BE2C (cell line): ENCODE results near the gene NFE2.

Experiments used
- DNase-seq: peaks from one replicate; pipeline ENCODE4 v3.0.0-alpha.2; 2020
- H3K27me3 ChIP-seq: fragments of 250-450 bp; sonication (Bioruptor Pico); 2 replicates; pipeline ENCODE4 v1.5.1; 2020; ENCODE audit warnings: mild to moderate bottlenecking
- H3K36me3 ChIP-seq: fragments of 250-450 bp; sonication (Bioruptor Pico); 2 replicates; pipeline ENCODE4 v1.5.1; 2020; ENCODE audit warnings: mild to moderate bottlenecking
- H3K4me1 ChIP-seq: fragments of 250-450 bp; sonication (Bioruptor Pico); 2 replicates; pipeline ENCODE4 v1.5.1; 2020
- H3K4me3 ChIP-seq: 2 replicates; pipeline ENCODE4 v1.5.1; 2011; ENCODE audit warnings: low read depth, low read length
- H3K9me3 ChIP-seq: fragments of 250-450 bp; sonication (Bioruptor Pico); 2 replicates; pipeline ENCODE4 v1.5.1; 2020
- TF ChIP-seq, protein P1 (sequence below): IDR thresholded peaks from 2 replicates; pipeline ENCODE4 v1.5.1; 2012; ENCODE audit warnings: mild to moderate bottlenecking, low read depth, low read length

NFE2 gene

GRCh38 chr12:54299515-54300224, 1.1 kb downstream of the NFE2 start:
- no peaks in the 10 kb centered on the region for H3K27me3 ChIP-seq
- H3K36me3 ChIP-seq, result no peaks in the 10 kb centered on the region
- TF ChIP-seq, protein P1, sequence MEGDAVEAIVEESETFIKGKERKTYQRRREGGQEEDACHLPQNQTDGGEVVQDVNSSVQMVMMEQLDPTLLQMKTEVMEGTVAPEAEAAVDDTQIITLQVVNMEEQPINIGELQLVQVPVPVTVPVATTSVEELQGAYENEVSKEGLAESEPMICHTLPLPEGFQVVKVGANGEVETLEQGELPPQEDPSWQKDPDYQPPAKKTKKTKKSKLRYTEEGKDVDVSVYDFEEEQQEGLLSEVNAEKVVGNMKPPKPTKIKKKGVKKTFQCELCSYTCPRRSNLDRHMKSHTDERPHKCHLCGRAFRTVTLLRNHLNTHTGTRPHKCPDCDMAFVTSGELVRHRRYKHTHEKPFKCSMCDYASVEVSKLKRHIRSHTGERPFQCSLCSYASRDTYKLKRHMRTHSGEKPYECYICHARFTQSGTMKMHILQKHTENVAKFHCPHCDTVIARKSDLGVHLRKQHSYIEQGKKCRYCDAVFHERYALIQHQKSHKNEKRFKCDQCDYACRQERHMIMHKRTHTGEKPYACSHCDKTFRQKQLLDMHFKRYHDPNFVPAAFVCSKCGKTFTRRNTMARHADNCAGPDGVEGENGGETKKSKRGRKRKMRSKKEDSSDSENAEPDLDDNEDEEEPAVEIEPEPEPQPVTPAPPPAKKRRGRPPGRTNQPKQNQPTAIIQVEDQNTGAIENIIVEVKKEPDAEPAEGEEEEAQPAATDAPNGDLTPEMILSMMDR, result no peak
- H3K4me1 ChIP-seq, result peaks cover 21% of the 10 kb centered on the region
- no peaks in the 10 kb centered on the region for H3K9me3 ChIP-seq
- H3K4me3 ChIP-seq, result no peak overlapping the region
- DNase-seq, result no peak

GRCh38 chr12:54298904-54299303, 1.9 kb downstream of the NFE2 start:
- Histone ChIP-seq H3K36me3 (no peaks in the 10 kb centered on the region), H3K9me3 (no peaks in the 10 kb centered on the region; the same call in 1 of the 2 replicates), H3K4me1 (peaks cover 19% of the 10 kb centered on the region), H3K4me3 (no peak overlapping the region), H3K27me3 (no peaks in the 10 kb centered on the region)
- TF ChIP-seq, protein P1, result no peak
- DNase-seq, result no peak

GRCh38 chr12:54296393-54297099, 4.3 kb downstream of the NFE2 start:
- H3K27me3 ChIP-seq, result no peaks in the 10 kb centered on the region
- peaks cover 18% of the 10 kb centered on the region for H3K4me1 ChIP-seq
- no peak overlapping the region for H3K4me3 ChIP-seq
- DNase-seq, result no peak
- H3K36me3 ChIP-seq, result no peaks in the 10 kb centered on the region; the same call in 1 of the 2 replicates
- TF ChIP-seq, protein P1, result no peak
- H3K9me3 ChIP-seq, result no peaks in the 10 kb centered on the region; the same call in 1 of the 2 replicates

- Histone ChIP-seq H3K27me3 (no peaks in the 10 kb centered on the region), H3K4me3 (no peak overlapping the region), H3K9me3 (no peaks in the 10 kb centered on the region; the same call in 1 of the 2 replicates), H3K4me1 (peaks cover 14% of the 10 kb centered on the region), H3K36me3 (no peaks in the 10 kb centered on the region; the same call in 1 of the 2 replicates)
- no peak for DNase-seq
- TF ChIP-seq, protein P1, result no peak
Observed at GRCh38 chr12:54294953-54295566, 5.8 kb downstream of the NFE2 start.

DNA sequence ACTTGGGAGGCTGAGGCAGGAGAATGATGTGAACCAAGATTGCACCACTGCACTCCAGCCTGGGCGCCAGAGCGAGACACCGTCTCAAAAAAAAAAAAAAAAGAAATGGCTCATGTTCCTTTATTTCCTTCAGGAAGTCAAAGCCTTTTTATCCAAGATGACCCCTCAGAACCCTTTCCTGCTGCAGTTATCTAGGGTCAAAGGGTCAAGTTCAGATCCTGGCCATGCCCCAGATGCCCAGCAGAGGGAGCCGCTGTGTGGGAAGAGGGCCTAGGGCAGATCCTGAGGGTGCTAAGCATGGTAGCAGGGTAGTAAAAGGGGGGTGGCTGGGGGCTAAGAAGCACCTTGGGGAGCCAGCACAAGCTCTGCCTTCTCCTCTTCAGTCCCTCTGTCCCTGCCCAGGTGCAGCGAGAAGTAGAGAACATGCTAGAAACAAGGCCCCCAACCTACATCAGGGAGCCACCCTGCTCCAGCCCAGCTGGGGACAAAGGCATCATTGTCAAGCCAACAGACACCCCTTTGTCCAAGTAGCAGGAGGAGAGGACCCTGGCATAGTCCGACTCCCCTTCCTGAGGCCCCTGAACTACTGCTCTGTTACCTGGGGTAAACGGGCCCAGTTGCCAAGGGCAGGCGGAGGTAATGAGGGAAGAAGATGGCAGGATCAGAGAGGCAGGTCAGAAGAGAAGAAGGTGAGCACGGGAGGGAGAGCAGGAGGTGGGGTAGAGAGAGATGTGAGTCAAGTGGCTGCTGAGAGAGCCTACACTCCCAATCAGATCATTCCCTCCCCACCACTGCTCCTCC, 6.5 kb downstream of the NFE2 start:
- H3K9me3 ChIP-seq, result no peaks in the 10 kb centered on the region; the same call in 1 of the 2 replicates
- TF ChIP-seq, protein P1, result peak; percentile 91
- peaks cover 14% of the 10 kb centered on the region for H3K4me1 ChIP-seq
- DNase-seq, result peak; percentile 63
- H3K36me3 ChIP-seq, result no peaks in the 10 kb centered on the region; the same call in 1 of the 2 replicates
- no peak overlapping the region for H3K4me3 ChIP-seq
- H3K27me3 ChIP-seq, result no peaks in the 10 kb centered on the region
